ENCODE data around the gene KRTAP24-1. TPM values are rescaled to one million over a fixed set of nuclear protein-coding genes. Genes with fewer than 3 reads are reported as not detected.

The KRTAP24-1 gene
- polyA plus RNA-seq, 1 of the 3 experiments (the other 2 are of a cell fraction) = not detected

DNA sequence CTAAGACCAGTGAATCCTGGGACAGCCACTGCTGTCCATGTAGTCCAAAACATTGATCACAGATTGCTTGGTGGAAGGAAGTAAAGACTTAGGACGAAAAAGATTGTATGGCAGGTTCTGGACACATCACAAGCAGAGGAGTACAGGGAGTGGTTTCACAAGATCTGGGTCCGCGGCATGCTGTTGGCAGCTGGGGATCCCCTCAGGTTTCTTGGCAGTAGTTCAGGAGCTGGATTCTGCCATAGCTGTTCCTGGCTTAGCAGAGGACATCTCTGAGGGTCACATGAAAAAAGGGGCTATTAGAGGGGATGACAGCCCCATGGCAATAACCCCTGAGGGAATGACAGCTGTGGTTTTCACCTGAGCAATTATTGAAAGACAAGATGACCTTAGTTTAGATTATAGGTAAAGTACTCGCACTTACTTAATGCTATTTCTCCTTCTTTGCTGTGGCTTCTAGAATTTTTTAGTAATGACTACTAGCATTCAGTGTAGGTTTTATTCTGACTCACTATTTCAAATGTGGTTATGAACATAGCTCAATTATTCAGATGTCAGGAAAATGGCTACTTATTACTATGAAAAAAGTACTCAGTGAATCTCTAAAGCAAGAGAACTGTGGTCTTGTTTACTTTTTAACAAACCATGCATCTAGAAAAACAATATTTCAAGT, 46.6 kb upstream of the KRTAP24-1 start (continued):
- TF ChIP-seq, protein P1, sequence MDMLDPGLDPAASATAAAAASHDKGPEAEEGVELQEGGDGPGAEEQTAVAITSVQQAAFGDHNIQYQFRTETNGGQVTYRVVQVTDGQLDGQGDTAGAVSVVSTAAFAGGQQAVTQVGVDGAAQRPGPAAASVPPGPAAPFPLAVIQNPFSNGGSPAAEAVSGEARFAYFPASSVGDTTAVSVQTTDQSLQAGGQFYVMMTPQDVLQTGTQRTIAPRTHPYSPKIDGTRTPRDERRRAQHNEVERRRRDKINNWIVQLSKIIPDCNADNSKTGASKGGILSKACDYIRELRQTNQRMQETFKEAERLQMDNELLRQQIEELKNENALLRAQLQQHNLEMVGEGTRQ (IDR thresholded peaks at IDR 0.05; ENCODE audit: borderline replicate concordance, low read depth, low read length) = no peak

DNA sequence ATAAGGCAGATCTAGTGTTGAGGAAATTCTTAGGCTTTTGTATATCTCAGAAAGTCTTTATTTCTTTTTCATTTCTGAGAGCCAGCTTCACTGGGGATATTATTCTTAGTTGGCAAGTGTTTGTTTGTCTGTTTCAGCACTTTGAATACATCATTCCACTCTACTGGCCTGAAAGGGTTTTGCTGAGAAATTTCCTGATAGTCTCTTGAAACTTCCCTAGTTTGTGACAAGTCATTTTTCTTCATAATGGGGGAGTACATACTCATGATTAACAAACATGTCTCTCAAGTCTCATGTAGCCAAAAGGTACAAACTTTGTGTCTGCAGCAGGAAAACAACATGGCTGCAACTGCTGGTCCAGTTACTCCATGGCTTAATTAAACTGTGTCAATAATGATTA, 43.6 kb upstream of the KRTAP24-1 start:
- CTCF ChIA-PET = no interaction called here

DNA sequence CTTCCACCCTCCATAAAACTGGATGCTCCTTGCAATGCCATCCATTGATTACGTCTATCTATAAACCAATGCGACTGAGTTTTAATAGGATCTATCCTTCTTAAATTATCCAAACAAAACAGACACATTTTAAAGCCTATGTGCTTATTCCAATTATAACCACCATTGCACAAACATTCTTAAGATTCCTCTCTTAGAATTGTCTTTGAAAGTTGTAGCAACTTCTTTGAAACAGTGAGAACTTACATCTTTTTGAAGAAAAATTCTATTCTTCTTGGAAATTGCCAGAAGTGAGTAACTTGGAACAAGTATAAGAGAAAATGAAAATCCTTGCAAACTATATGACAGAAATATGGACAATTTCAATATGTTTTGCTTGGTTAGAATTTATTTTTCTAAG, 37.5 kb upstream of the KRTAP24-1 start, which contains the start of gene KRTAP26-1:
KRTAP26-1 (minus strand) TSS at position 101 of the 400 bp plus-strand sequence. CDS start 280 bp downstream, outside the sequence.
- ChIA-PET POLR2A (no interaction called here), CTCF (no interaction called here)
- H3K27ac ChIP-seq (ENCODE audit: low read depth in 2 of 2, low read length in 1 of 2) = no peak within 1 kb of the TSS
- 2% methylated on average over 2 of the region's 2 CpGs for WGBS (ENCODE audit: low lambda C conversion rate)
- no peaks in the 10 kb centered on the region for H3K79me2 ChIP-seq (ENCODE audit: insufficient read depth)
- H2AFZ ChIP-seq (ENCODE audit: low read depth) = no peak within 1 kb of the TSS
- H3K36me3 ChIP-seq (replicated peaks in 1 of 2; ENCODE audit: control insufficient read depth in 1 of 2, insufficient read depth in 2 of 2, low read length in 1 of 2) = no peaks in the 10 kb centered on the region
- DNase-seq = no peak
- H3K27me3 ChIP-seq (ENCODE audit: insufficient read depth) = no peaks in the 10 kb centered on the region; the same call in 1 of the 2 replicates
- H3K4me3 ChIP-seq (ENCODE audit: low read depth in 2 of 2, low read length in 1 of 2) = no peak within 1 kb of the TSS
- no peaks in the 10 kb centered on the region for H3K9me3 ChIP-seq
- H3F3A ChIP-seq (replicated peaks; ENCODE audit: insufficient read depth) = no peaks in the 10 kb centered on the region
- H3K4me2 ChIP-seq = no peak within 1 kb of the TSS
- no peak for TF ChIP-seq MEF2A (IDR thresholded peaks at IDR 0.05; ENCODE audit: borderline replicate concordance, low read depth)
- no peak for TF ChIP-seq RCOR1 (IDR thresholded peaks at IDR 0.05; ENCODE audit: low read length)
- TF ChIP-seq GABPA (IDR thresholded peaks at IDR 0.05; ENCODE audit: low read depth) = no peak
- no peaks in the 10 kb centered on the region for H4K20me1 ChIP-seq (ENCODE audit: insufficient read depth)
- H3K9ac ChIP-seq = no peak within 1 kb of the TSS
- no peaks in the 10 kb centered on the region for H3K4me1 ChIP-seq (ENCODE audit: control insufficient read depth in 1 of 2, insufficient read depth in 2 of 2, low read depth in 1 of 2, low read length in 1 of 2)
- H3K9me2 ChIP-seq = no peaks in the 10 kb centered on the region

More for the DNA sequence above, 43.6 kb upstream of the KRTAP24-1 start:
- no peaks in the 10 kb centered on the region for H3K79me2 ChIP-seq (ENCODE audit: insufficient read depth)
- H3K9me2 ChIP-seq = no peaks in the 10 kb centered on the region
- POLR2A ChIA-PET = no interaction called here
- H3K27me3 ChIP-seq (ENCODE audit: insufficient read depth) = no peaks in the 10 kb centered on the region
- no peaks in the 10 kb centered on the region for H4K20me1 ChIP-seq (ENCODE audit: insufficient read depth)
- no peaks in the 10 kb centered on the region for H3F3A ChIP-seq (replicated peaks; ENCODE audit: insufficient read depth)
- no peaks in the 10 kb centered on the region for H3K36me3 ChIP-seq (replicated peaks in 1 of 2; ENCODE audit: control insufficient read depth in 1 of 2, insufficient read depth in 2 of 2, low read length in 1 of 2)
- no peak overlapping the region for H3K27ac ChIP-seq (ENCODE audit: low read depth in 2 of 2, low read length in 1 of 2)
- H3K4me1 ChIP-seq (ENCODE audit: control insufficient read depth in 1 of 2, insufficient read depth in 2 of 2, low read depth in 1 of 2, low read length in 1 of 2) = no peaks in the 10 kb centered on the region
- H3K4me3 ChIP-seq (ENCODE audit: low read depth in 2 of 2, low read length in 1 of 2) = no peak overlapping the region
- H3K4me2 ChIP-seq = no peak overlapping the region
- no peak for DNase-seq
- TF ChIP-seq FOSL2 (IDR thresholded peaks at IDR 0.05; ENCODE audit: borderline replicate concordance, low read depth) (no peak), POLR2AphosphoS5 (IDR thresholded peaks at IDR 0.05; ENCODE audit: low read depth, low read length) (no peak), JUND (IDR thresholded peaks at IDR 0.05) (no peak), FOXM1 (IDR thresholded peaks at IDR 0.05; ENCODE audit: low read depth) (no peak), GABPA (IDR thresholded peaks at IDR 0.05; ENCODE audit: low read depth) (no peak)
- no peaks in the 10 kb centered on the region for H3K9me3 ChIP-seq
- H3K9ac ChIP-seq = no peak overlapping the region
- no peak overlapping the region for H2AFZ ChIP-seq (ENCODE audit: low read depth)

DNA sequence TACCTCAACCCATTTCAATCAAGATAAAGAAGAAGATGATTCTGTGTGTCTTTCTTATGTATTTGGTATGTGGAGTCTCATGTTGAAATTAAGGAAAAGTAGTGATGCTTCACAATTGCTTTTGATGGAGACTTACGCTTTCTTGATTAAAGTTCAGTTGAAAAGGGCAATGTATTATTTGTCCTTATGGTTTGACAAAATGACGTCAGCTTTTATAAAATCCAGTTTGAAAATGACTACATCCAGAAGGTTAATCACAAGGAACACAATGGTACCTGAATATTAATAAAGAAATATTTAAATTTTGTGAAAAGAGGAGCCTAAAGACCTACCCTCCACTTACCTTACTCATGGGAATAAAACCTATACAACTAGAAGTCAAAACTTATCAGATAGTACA, 33.0 kb upstream of the KRTAP24-1 start:
- CTCF ChIA-PET = no interaction called here

More for the DNA sequence above, 33.0 kb upstream of the KRTAP24-1 start:
- no peaks in the 10 kb centered on the region for H3K79me2 ChIP-seq (ENCODE audit: insufficient read depth)
- no peak overlapping the region for H3K4me2 ChIP-seq
- no peak for DNase-seq
- no peaks in the 10 kb centered on the region for H3K9me2 ChIP-seq
- H3K27ac ChIP-seq (ENCODE audit: low read depth in 2 of 2, low read length in 1 of 2) = no peak overlapping the region
- H3K36me3 ChIP-seq (replicated peaks in 1 of 2; ENCODE audit: control insufficient read depth in 1 of 2, insufficient read depth in 2 of 2, low read length in 1 of 2) = no peaks in the 10 kb centered on the region
- no peak overlapping the region for H3K9ac ChIP-seq
- no peaks in the 10 kb centered on the region for H3F3A ChIP-seq (replicated peaks; ENCODE audit: insufficient read depth)
- no peak overlapping the region for H3K4me3 ChIP-seq (ENCODE audit: low read depth in 2 of 2, low read length in 1 of 2)
- H4K20me1 ChIP-seq (ENCODE audit: insufficient read depth) = no peaks in the 10 kb centered on the region
- no peaks in the 10 kb centered on the region for H3K9me3 ChIP-seq
- POLR2A ChIA-PET = no interaction called here
- 25% methylated on average over 2 of the region's 2 CpGs for WGBS (ENCODE audit: low lambda C conversion rate)
- H2AFZ ChIP-seq (ENCODE audit: low read depth) = no peak overlapping the region
- TF ChIP-seq MXI1 (IDR thresholded peaks at IDR 0.05; ENCODE audit: low read depth, low read length) (no peak), RAD21 (IDR thresholded peaks at IDR 0.05; ENCODE audit: low read length) (no peak), EZH2phosphoT487 (IDR thresholded peaks at IDR 0.05; ENCODE audit: borderline replicate concordance, low read depth) (no peak), JUND (IDR thresholded peaks at IDR 0.05) (no peak), TEAD4 (IDR thresholded peaks at IDR 0.05; ENCODE audit: borderline replicate concordance, insufficient read depth) (no peak), POLR2AphosphoS5 (IDR thresholded peaks at IDR 0.05; ENCODE audit: low read depth, low read length) (no peak)
- TF ChIP-seq, protein P2, sequence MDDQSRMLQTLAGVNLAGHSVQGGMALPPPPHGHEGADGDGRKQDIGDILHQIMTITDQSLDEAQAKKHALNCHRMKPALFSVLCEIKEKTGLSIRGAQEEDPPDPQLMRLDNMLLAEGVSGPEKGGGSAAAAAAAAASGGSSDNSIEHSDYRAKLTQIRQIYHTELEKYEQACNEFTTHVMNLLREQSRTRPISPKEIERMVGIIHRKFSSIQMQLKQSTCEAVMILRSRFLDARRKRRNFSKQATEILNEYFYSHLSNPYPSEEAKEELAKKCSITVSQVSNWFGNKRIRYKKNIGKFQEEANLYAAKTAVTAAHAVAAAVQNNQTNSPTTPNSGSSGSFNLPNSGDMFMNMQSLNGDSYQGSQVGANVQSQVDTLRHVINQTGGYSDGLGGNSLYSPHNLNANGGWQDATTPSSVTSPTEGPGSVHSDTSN (IDR thresholded peaks at IDR 0.05) = no peak
- H3K4me1 ChIP-seq (ENCODE audit: control insufficient read depth in 1 of 2, insufficient read depth in 2 of 2, low read depth in 1 of 2, low read length in 1 of 2) = no peaks in the 10 kb centered on the region
- H3K27me3 ChIP-seq (ENCODE audit: insufficient read depth) = no peaks in the 10 kb centered on the region; the same call in 1 of the 2 replicates
